Uterus (tissue), 2 donors: ENCODE data around the gene RFX1.

ENCODE experiments used
- POLR2A ChIP-seq, 2 donors: fragments of 450-650 bp; IDR thresholded peaks; one replicate each; pipeline ENCODE4 v1.6.1; 2016; ENCODE audit warnings: antibody characterized with exemption in 2 of 2, mild to moderate bottlenecking in 1 of 2, moderate library complexity in 1 of 2
- TF ChIP-seq, protein P1 (sequence below), 4 experiments: fragments of 200-600 bp in 2 of 4; fragments of 450-650 bp in 2 of 4; sonication (generic) in 2 of 4; IDR thresholded peaks; one replicate each; pipeline ENCODE4 v1.5.1; 2016 to 2019; ENCODE audit warnings: antibody characterized with exemption in 4 of 4, mild to moderate bottlenecking in 2 of 4, moderate library complexity in 1 of 4

DNA sequence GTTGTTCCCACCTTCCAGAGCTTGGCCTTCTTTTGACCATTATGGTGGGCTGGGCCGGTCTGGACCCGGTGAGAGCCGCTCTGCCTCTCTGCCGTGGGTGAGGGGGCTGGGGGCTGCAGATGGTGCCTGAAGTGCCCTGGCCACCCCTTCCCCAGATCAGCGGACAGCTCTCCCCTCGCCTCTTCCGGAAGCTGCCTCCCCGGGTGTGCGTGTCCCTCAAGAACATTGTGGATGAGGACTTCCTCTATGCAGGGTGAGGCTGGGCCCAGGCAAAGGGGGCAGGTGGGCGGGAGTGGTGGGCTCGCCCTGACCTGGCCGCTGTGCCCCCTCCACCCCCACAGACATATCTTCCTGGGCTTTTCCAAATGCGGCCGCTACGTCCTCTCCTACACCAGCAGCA is 51.9 kb downstream of the RFX1 start:
- TF ChIP-seq, protein P1, sequence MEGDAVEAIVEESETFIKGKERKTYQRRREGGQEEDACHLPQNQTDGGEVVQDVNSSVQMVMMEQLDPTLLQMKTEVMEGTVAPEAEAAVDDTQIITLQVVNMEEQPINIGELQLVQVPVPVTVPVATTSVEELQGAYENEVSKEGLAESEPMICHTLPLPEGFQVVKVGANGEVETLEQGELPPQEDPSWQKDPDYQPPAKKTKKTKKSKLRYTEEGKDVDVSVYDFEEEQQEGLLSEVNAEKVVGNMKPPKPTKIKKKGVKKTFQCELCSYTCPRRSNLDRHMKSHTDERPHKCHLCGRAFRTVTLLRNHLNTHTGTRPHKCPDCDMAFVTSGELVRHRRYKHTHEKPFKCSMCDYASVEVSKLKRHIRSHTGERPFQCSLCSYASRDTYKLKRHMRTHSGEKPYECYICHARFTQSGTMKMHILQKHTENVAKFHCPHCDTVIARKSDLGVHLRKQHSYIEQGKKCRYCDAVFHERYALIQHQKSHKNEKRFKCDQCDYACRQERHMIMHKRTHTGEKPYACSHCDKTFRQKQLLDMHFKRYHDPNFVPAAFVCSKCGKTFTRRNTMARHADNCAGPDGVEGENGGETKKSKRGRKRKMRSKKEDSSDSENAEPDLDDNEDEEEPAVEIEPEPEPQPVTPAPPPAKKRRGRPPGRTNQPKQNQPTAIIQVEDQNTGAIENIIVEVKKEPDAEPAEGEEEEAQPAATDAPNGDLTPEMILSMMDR (IDR thresholded peaks at IDR 0.05) = no peak
- TF ChIP-seq POLR2A (IDR thresholded peaks at IDR 0.05) = no peak
